K562 (cell line): Measurements from ENCODE around the gene DPAGT1. TPM values are rescaled to one million over a fixed set of nuclear protein-coding genes. Genes with fewer than 3 reads are reported as not detected.

Source experiments
- BHLHE40 ChIP-seq: IDR thresholded peaks from 2 replicates; pipeline ENCODE4 v1.6.1; 2011; ENCODE audit warnings: low read length, improper control_type of control experiment
- CBX2 ChIP-seq: fragments of 200-600 bp; sonication (generic); IDR thresholded peaks from one replicate; pipeline ENCODE4 v1.6.1; 2012; ENCODE audit warnings: mild to moderate bottlenecking, low read length, inconsistent platforms; ENCODE audit not compliant: insufficient read depth, poor library complexity, severe bottlenecking
- CLOCK ChIP-seq: fragments of 250-450 bp; sonication (Bioruptor Pico); IDR thresholded peaks from 2 replicates; pipeline ENCODE4 v1.4.0; 2020; ENCODE audit warnings: mild to moderate bottlenecking, moderate library complexity, borderline replicate concordance
- ETV1 ChIP-seq: fragments of 450-650 bp; conservative IDR thresholded peaks from 2 replicates; pipeline ENCODE4 v1.6.1; 2016; ENCODE audit warnings: missing genetic modification characterization, control low read depth, low read depth, missing compliant biosample characterization
- HMGN3 ChIP-seq: IDR thresholded peaks from 2 replicates; pipeline ENCODE4 v1.6.1; 2011; ENCODE audit warnings: borderline replicate concordance, low read depth, mild to moderate bottlenecking, mixed read lengths, low read length; ENCODE audit not compliant: insufficient read length; ENCODE audit errors: extremely low read depth
- NBN ChIP-seq: fragments of 450-650 bp; IDR thresholded peaks from 2 replicates; pipeline ENCODE4 v1.6.1; 2016; ENCODE audit warnings: low read depth, mild to moderate bottlenecking
- NFE2L1 ChIP-seq: fragments of 450-650 bp; IDR thresholded peaks from 2 replicates; pipeline ENCODE4 v1.6.1; 2016; ENCODE audit warnings: missing genetic modification characterization, low read depth, mild to moderate bottlenecking, missing compliant biosample characterization, moderate library complexity, borderline replicate concordance
- PHF8 ChIP-seq: fragments of 200-600 bp; sonication (generic); IDR thresholded peaks from 2 replicates; pipeline ENCODE4 v1.6.1; 2012; ENCODE audit warnings: mixed run types, mild to moderate bottlenecking, inconsistent platforms, low read length, moderate library complexity, borderline replicate concordance
- RBFOX2 ChIP-seq: fragments of 200-400 bp; formaldehyde crosslinking; IDR thresholded peaks from 2 replicates; pipeline ENCODE4 v1.6.1; 2017; ENCODE audit warnings: low read depth, mild to moderate bottlenecking, low read length, moderate library complexity
- SIN3B ChIP-seq: fragments of 450-650 bp; IDR thresholded peaks from 2 replicates; pipeline ENCODE4 v1.6.1; 2017; ENCODE audit warnings: low read depth, mild to moderate bottlenecking, moderate library complexity
- ZFX ChIP-seq: sonication (generic); formaldehyde crosslinking; IDR thresholded peaks from 2 replicates; pipeline ENCODE4 v1.8.0; 2022; ENCODE audit warnings: mild to moderate bottlenecking, missing genetic modification reagents, moderate library complexity
- ZNF140 ChIP-seq: fragments of 250-450 bp; sonication (Bioruptor Pico); IDR thresholded peaks from 2 replicates; pipeline ENCODE4 v1.8.0; 2021; ENCODE audit warnings: moderate library complexity, mild to moderate bottlenecking, inconsistent platforms
- ZNF239 ChIP-seq: fragments of 250-450 bp; sonication (Bioruptor Pico); IDR thresholded peaks from 2 replicates; pipeline ENCODE4 v1.4.0; 2020; ENCODE audit warnings: mild to moderate bottlenecking
- ZNF395 ChIP-seq: fragments of 200-800 bp; sonication (Bioruptor generic); IDR thresholded peaks from 2 replicates; pipeline ENCODE4 v1.6.1; 2017; ENCODE audit warnings: missing genetic modification characterization, missing compliant biosample characterization
- ZNF639 ChIP-seq, 2 experiments: fragments of 200-800 bp in 1 of 2; sonication (Bioruptor generic) in 1 of 2; sonication (generic) in 1 of 2; formaldehyde crosslinking in 1 of 2; IDR thresholded peaks in 1 of 2; conservative IDR thresholded peaks in 1 of 2; 2 replicates each; pipeline versions ENCODE4 v1.5.0 to v1.6.1; 2016 to 2020; ENCODE audit warnings: missing compliant biosample characterization in 1 of 2, missing genetic modification characterization in 1 of 2, missing genetic modification reagents in 1 of 2
- polyA plus RNA-seq, 8 experiments: library from polyadenylated mRNA; depleted of rRNA in 4 of 8; stranded (reverse) in 5 of 8; unstranded in 3 of 8; fragments of >200 nt; fragmentation: Nextera tagmentation in 2 of 8; fragmentation: Illumina TruSeq in 1 of 8; extraction: Ambion mirVana in 2 of 8; extraction: Trizol in 1 of 8; gene quantifications; 2 replicates each; pipeline versions ENCODE4 v1.2.1 to v1.2.3, GENCODE V29; 2011 to 2014; ENCODE audit warnings: inconsistent platforms in 1 of 8, missing spikeins in 1 of 8
- total RNA-seq, 7 experiments: library from RNA; depleted of rRNA in 6 of 7; stranded (reverse); fragments of >200 nt in 6 of 7; fragmentation: Illumina TruSeq in 2 of 7; extraction: Trizol in 2 of 7; gene quantifications; 2 replicates each; pipeline versions ENCODE4 v1.2.1 to v1.2.3, GENCODE V29; 2011 to 2021; ENCODE audit warnings: low replicate concordance in 1 of 7
- TF ChIP-seq, protein P1 (sequence below): sonication (generic); formaldehyde crosslinking; IDR thresholded peaks from 2 replicates; pipeline ENCODE4 v1.8.1; 2022; ENCODE audit warnings: missing genetic modification reagents
- TF ChIP-seq, protein P2 (sequence below): IDR thresholded peaks from 2 replicates; pipeline ENCODE4 v1.6.1; 2011; ENCODE audit not compliant: insufficient read length; ENCODE audit errors: extremely low read depth

Gene DPAGT1
- total and polyA plus RNA-seq, 9 of the 15 experiments (the other 6 are each of a cell fraction or from before 2014, with no cell fraction given): 29.9 to 135 (median 85.0) TPM

DNA sequence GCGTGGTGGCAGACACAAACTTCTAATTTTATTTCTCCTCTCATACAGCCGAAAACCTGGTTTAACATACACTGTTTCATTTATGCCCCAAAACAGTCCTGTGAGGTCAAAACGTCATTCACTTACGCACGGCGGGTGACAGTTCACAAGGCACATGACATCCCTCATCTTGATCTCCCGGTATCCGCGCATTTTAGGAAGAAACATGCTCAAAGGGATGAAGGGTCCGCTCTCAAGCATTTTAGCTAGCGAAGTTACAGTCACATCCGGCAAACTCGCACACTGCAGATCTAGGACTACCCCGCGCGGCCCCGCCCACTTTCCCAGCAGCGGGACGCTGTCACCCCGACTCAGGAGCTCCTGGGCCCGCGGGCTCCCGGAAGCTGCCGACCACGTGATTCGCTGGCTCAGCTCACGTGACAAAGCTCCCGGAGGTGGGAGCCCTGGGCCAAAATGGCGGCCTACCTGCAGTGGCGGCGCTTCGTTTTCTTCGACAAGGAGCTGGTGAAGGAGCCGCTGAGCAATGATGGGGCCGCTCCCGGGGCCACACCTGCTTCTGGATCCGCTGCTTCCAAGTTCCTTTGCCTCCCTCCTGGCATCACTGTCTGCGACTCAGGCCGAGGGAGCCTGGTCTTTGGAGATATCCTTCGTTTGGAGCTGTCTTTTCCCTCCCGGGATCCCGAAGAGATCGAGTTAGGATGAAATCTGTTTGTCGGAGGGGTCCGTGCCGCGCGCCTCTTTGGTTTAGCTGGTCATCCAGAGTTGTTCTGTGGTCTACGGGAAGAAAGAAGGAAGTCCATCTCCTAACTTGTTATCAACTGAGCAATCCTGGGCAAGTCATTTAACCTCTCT is 34.1 kb downstream of the DPAGT1 start, which contains the start of gene VPS11 (continued):
- TF ChIP-seq ZNF395 (CRISPR knock-in tag) (0 out of 2 replicates have a peak, but pooled peaks have one; percentile 10), ZFX (peak; percentile 64; the same call in 1 of the 2 replicates), RBFOX2 (peak; percentile 90), ZNF239 (CRISPR knock-in tag) (no peak), PHF8 (peak; percentile 83; the same call in 1 of the 2 replicates), SIN3B (peak; percentile 98), NBN (no peak), HMGN3 (peak; percentile 88), ZNF639 (CRISPR knock-in tag; conservative IDR thresholded peaks at IDR 0.05 in 1 of 2, IDR thresholded peaks at IDR 0.05 in 1 of 2) (peak in 1 of 2 experiments; percentile 68; a peak in 1 of 4 replicates), BHLHE40 (peak; percentile 92), ZNF140 (no peak), NFE2L1 (tag) (no peak), CLOCK (0 out of 2 replicates have a peak, but pooled peaks have one; percentile 31), ETV1 (peak; percentile 90), CBX2 (no peak)
- TF ChIP-seq, protein P1, sequence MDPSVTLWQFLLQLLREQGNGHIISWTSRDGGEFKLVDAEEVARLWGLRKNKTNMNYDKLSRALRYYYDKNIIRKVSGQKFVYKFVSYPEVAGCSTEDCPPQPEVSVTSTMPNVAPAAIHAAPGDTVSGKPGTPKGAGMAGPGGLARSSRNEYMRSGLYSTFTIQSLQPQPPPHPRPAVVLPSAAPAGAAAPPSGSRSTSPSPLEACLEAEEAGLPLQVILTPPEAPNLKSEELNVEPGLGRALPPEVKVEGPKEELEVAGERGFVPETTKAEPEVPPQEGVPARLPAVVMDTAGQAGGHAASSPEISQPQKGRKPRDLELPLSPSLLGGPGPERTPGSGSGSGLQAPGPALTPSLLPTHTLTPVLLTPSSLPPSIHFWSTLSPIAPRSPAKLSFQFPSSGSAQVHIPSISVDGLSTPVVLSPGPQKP (CRISPR knock-in tag): no peak
- TF ChIP-seq, protein P2, sequence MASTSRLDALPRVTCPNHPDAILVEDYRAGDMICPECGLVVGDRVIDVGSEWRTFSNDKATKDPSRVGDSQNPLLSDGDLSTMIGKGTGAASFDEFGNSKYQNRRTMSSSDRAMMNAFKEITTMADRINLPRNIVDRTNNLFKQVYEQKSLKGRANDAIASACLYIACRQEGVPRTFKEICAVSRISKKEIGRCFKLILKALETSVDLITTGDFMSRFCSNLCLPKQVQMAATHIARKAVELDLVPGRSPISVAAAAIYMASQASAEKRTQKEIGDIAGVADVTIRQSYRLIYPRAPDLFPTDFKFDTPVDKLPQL: no peak
